ENCODE measurements around the gene PARP9.

GRCh38 chr3:122498152-122498551 is 65.9 kb downstream of the PARP9 start:
- TF ChIP-seq POLR2A (IDR thresholded peaks at IDR 0.05; ENCODE audit: low read depth, low read length) (no peak), CTCF (conservative IDR thresholded peaks at IDR 0.05; ENCODE audit: low read depth, low read length) (no peak), MAFK (IDR thresholded peaks at IDR 0.05; ENCODE audit: low read depth, low read length) (no peak), BHLHE40 (IDR thresholded peaks at IDR 0.05; ENCODE audit: low read depth, low read length) (no peak), RAD21 (IDR thresholded peaks at IDR 0.05; ENCODE audit: low read length) (no peak), CHD1 (IDR thresholded peaks at IDR 0.05; ENCODE audit: low read depth, low read length) (no peak), ELK1 (IDR thresholded peaks at IDR 0.05; ENCODE audit: borderline replicate concordance, low read depth, low read length) (no peak), CEBPB (IDR thresholded peaks at IDR 0.05; ENCODE audit: low read depth, low read length) (no peak), MXI1 (IDR thresholded peaks at IDR 0.05; ENCODE audit: borderline replicate concordance, low read depth, low read length) (no peak), FOS (IDR thresholded peaks at IDR 0.05; ENCODE audit: low read depth, low read length) (no peak), RFX5 (IDR thresholded peaks at IDR 0.05; ENCODE audit: low read depth, low read length) (no peak), MAZ (IDR thresholded peaks at IDR 0.05; ENCODE audit: borderline replicate concordance, low read depth, low read length) (no peak)
- TF ChIP-seq, protein P1, sequence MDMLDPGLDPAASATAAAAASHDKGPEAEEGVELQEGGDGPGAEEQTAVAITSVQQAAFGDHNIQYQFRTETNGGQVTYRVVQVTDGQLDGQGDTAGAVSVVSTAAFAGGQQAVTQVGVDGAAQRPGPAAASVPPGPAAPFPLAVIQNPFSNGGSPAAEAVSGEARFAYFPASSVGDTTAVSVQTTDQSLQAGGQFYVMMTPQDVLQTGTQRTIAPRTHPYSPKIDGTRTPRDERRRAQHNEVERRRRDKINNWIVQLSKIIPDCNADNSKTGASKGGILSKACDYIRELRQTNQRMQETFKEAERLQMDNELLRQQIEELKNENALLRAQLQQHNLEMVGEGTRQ (IDR thresholded peaks at IDR 0.05; ENCODE audit: low read depth, low read length) = no peak

All from IMR-90 (cell line).